ENCODE results near the gene PPP1R27.
"Not testable (repeated sequence)": the region's sequence is repeated elsewhere in the genome, so short reads cannot be mapped to it uniquely, and the experiment has no call there.

Gene PPP1R27

DNA sequence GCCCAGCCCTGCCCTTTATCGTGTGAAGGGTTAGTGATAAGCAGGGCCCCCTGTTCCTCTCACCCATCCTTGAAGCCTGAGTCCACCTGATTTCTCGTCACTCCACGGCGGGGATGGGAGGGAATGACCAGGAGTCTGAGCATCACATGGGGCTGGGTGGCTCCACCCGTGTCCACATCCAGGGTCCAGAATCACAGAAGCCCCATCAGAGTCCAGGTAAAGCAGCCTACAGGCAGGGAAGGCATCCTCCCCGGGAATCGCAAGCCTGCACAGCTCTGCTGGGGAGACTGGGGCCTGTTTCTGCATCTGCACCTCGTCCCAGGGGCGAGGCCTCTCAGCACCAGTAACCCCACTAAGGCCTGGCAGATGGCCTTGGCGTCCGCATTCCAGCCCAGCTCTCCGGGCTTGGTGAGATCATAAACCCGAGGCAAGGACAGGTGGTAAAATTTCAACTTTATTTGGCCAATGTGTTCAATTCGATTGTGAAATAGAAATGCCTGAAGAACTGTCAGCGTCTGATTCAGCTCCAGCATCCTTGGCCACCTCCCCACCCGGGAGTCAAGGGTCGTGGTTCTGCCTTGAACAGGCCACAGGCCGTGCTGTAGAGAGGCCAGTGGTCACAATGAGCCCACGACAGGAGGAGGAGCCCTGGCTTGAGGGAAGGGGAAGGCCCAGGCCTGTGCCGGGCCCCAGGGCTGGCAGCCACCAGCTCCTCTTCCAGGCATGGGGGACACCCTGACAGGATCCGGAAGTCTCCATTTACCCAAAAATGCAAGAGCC is 8.1 kb upstream of the PPP1R27 start:
- no peaks in the 10 kb centered on the region for H3K4me1 ChIP-seq (ENCODE audit: control insufficient read depth, insufficient read depth, low read length)
- no peaks in the 10 kb centered on the region for H3K27me3 ChIP-seq (ENCODE audit: control insufficient read depth, insufficient read depth, low read length)
- H3K36me3 ChIP-seq (ENCODE audit: control insufficient read depth, insufficient read depth, low read length) = peaks cover 28% of the 10 kb centered on the region
- H3K9ac ChIP-seq (ENCODE audit: low read length) = no peak overlapping the region
- no peak overlapping the region for H3K27ac ChIP-seq (ENCODE audit: low read depth, low read length)
- H3K4me3 ChIP-seq (ENCODE audit: low read length) = no peak overlapping the region

DNA sequence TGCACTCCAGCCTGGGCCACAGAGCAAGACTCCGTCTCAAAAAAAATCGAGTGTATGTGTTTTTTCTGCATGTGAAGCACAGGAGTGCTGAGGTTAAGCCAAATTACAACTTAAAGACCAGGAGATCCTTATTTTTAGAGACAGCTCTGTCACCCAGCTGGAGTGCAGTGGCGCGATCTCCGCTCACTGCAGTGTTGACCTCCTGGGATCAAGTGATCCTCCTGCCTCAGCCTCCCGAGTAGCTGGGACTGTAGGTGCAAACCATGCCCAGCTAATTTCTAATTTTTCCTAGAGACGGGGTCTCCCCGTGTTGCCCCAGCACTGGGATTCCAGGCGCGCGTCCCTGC is 7.5 kb upstream of the PPP1R27 start:
- peaks cover 26% of the 10 kb centered on the region for H3K36me3 ChIP-seq (ENCODE audit: control insufficient read depth, insufficient read depth, low read length)
- H3K9ac ChIP-seq (ENCODE audit: low read length) = no peak overlapping the region
- H3K27me3 ChIP-seq (ENCODE audit: control insufficient read depth, insufficient read depth, low read length) = no peaks in the 10 kb centered on the region
- H3K4me3 ChIP-seq (ENCODE audit: low read length) = no peak overlapping the region
- no peaks in the 10 kb centered on the region for H3K4me1 ChIP-seq (ENCODE audit: control insufficient read depth, insufficient read depth, low read length)
- H3K27ac ChIP-seq (ENCODE audit: low read depth, low read length) = no peak overlapping the region

DNA sequence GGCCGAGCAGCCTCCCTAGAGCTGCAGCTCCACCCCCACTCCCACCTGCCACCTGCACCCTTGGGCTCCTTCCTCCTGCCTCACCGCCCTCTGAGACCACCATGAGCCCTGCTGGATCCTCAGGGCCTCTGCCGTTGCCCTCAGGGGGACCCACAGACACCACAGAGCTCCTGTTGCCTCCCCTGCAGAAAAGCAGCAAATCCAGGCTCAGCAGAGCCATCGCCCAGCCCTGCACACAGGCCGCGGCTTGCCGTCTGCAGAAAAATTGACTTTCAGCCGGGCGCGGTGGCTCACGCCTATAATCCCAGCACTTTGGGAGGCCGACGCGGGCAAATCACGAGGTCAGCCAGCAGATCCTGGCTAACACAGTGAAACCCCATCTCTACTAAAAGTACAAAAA is 7.0 kb upstream of the PPP1R27 start:
- Histone ChIP-seq H3K4me3 (ENCODE audit: low read length) (no peak overlapping the region), H3K36me3 (ENCODE audit: control insufficient read depth, insufficient read depth, low read length) (peaks cover 24% of the 10 kb centered on the region), H3K9ac (ENCODE audit: low read length) (no peak overlapping the region), H3K4me1 (ENCODE audit: control insufficient read depth, insufficient read depth, low read length) (no peaks in the 10 kb centered on the region), H3K27me3 (ENCODE audit: control insufficient read depth, insufficient read depth, low read length) (no peaks in the 10 kb centered on the region), H3K27ac (ENCODE audit: low read depth, low read length) (no peak overlapping the region)

DNA sequence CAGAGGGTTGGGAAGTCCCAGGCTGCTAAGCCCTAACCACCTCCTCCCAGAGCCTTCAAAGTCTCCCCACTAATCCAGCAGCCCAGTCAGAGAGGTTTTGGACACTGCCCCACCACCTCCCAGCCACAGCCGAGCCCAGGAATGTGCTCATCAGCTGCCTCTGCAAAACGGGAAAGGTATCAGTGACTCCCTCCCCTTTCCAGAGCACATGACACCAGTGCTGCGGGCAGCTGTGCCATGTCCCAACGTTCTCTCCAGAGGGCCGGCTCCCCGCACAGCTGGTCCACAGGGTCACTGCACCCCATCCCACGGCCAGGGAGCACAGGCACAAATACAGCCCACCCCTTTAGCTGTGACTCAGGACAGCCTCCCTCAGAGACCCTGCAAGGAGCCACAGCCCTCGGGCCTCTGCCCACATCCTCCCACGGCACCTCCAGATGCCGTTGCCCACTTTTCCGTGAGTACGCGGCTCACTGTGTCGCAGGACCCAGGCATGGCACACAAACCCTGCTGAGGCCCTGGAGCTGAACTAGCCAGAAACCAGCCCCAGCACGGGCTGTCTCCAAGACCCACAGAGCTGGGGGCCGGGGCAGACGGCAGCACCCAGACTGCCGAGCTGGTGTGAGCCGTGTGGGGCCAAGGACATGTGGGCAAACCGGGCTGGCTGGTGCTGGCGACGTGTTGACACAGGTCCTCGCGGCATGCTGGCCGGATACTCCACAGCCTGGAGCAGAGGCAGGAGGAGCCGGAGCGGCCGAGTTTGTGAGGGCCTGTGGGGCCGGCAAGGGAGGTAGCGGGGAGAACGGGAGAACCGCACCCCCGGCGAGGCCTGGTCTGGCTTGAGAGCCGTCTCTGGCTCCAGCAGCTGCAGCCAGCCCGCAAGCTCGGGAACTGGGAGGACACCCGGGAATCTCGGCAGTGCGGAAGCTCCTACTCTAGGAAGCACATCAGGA is 6.3 kb upstream of the PPP1R27 start:
- Histone ChIP-seq H3K4me1 (ENCODE audit: control insufficient read depth, insufficient read depth, low read length) (no peaks in the 10 kb centered on the region), H3K4me3 (ENCODE audit: low read length) (no peak overlapping the region), H3K9ac (ENCODE audit: low read length) (no peak overlapping the region), H3K27me3 (ENCODE audit: control insufficient read depth, insufficient read depth, low read length) (no peaks in the 10 kb centered on the region), H3K36me3 (ENCODE audit: control insufficient read depth, insufficient read depth, low read length) (peaks cover 17% of the 10 kb centered on the region), H3K27ac (ENCODE audit: low read depth, low read length) (no peak overlapping the region)

DNA sequence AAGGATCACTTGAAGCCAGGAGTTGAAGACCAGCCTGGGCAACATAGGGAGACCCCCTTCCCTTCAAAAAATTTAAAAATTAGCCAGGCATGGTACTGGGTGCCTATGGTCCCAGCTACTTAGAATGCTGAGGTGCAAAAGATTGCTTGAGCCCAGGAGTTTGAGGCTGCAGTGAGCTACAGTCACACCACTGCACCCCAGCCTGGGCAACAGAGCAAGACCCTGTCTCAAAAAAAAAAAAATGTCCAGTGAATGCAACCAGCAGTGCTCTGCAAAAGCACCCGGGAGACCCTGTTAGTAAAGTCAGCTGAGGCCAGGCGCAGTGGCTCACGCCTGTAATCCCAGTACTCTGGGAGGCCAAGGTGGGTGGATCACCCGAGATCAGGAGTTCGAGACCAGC is 5.2 kb upstream of the PPP1R27 start:
- H3K9ac ChIP-seq (ENCODE audit: low read length); H3K27me3 ChIP-seq (ENCODE audit: control insufficient read depth, insufficient read depth, low read length); H3K4me3 ChIP-seq (ENCODE audit: low read length); H3K27ac ChIP-seq (ENCODE audit: low read depth, low read length); H3K4me1 ChIP-seq (ENCODE audit: control insufficient read depth, insufficient read depth, low read length): not testable (repeated sequence)
- H3K36me3 ChIP-seq (ENCODE audit: control insufficient read depth, insufficient read depth, low read length) = peaks cover 11% of the 10 kb centered on the region

DNA sequence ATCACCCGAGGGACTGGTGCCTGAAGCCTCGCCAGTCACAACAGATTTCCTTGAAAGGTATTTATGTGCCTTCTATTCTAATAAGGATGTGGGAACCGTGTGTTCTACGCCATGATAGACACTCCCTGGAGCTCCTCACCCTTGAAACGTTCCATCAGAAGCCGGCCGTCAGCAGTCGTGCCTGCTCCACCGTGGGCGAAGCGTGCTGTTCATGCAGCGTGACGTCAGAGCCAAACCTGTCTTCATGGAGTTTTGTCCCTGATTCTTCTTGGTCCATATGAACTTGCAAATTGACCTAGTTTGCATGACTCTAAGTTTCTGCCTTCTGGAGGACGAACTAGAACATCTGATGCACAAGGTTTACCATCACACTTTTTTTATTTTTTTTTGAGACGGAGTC is 4.5 kb upstream of the PPP1R27 start:
- Histone ChIP-seq H3K36me3 (ENCODE audit: control insufficient read depth, insufficient read depth, low read length) (peaks cover 5% of the 10 kb centered on the region), H3K27me3 (ENCODE audit: control insufficient read depth, insufficient read depth, low read length) (no peaks in the 10 kb centered on the region), H3K9ac (ENCODE audit: low read length) (no peak overlapping the region), H3K27ac (ENCODE audit: low read depth, low read length) (no peak overlapping the region), H3K4me1 (ENCODE audit: control insufficient read depth, insufficient read depth, low read length) (no peaks in the 10 kb centered on the region), H3K4me3 (ENCODE audit: low read length) (no peak overlapping the region)

DNA sequence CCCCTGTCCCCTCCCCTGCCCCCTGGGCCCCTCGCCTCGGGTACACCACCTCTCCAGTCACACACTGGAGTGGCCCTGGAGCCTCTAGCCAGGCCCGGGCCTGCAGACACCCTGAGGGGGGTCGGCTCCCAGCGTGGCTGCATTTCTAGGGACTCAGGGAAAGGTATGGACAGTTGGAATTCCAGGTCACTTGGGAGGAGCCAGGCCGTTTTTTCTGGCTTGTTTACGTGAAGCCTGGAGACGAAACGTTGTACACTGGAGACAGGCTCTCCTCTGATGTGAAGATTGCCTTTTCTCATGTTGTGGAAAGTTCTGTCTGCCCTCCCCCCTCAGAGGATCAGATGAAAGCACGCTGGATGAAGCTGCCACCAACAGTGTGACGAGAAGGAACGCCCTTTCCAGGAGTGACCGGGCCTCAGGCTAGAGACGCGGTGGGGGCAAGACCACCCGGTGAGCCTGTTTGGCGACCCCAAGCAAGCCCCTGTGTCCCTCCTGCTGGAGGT is 4.0 kb upstream of the PPP1R27 start:
- Histone ChIP-seq H3K27me3 (ENCODE audit: control insufficient read depth, insufficient read depth, low read length) (no peaks in the 10 kb centered on the region), H3K4me1 (ENCODE audit: control insufficient read depth, insufficient read depth, low read length) (no peaks in the 10 kb centered on the region), H3K4me3 (ENCODE audit: low read length) (no peak overlapping the region), H3K36me3 (ENCODE audit: control insufficient read depth, insufficient read depth, low read length) (peaks cover 5% of the 10 kb centered on the region), H3K27ac (ENCODE audit: low read depth, low read length) (no peak overlapping the region), H3K9ac (ENCODE audit: low read length) (no peak overlapping the region)

DNA sequence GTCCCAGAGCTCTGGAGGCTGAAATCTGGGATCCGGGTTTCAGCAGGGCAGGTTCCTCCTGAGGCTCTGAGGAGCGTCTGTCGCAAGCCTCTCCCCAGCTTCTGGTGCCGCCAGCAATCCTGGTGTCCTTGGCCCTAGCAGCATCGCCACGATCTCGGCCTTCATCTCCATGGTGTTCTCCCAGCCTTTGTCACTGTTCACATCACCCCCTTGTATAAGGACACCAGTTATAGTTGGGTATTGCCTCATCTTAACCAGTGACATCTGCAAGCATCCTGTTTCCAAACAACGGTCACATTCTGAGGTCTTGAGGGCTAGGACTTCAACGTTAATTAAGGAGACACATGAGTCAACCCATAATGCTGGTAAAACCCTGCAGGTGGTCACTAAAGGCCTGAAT is 2.8 kb upstream of the PPP1R27 start:
- Histone ChIP-seq H3K27ac (ENCODE audit: low read depth, low read length) (no peak overlapping the region), H3K4me3 (ENCODE audit: low read length) (no peak overlapping the region), H3K9ac (ENCODE audit: low read length) (no peak overlapping the region), H3K36me3 (ENCODE audit: control insufficient read depth, insufficient read depth, low read length) (no peaks in the 10 kb centered on the region), H3K4me1 (ENCODE audit: control insufficient read depth, insufficient read depth, low read length) (no peaks in the 10 kb centered on the region), H3K27me3 (ENCODE audit: control insufficient read depth, insufficient read depth, low read length) (no peaks in the 10 kb centered on the region)

DNA sequence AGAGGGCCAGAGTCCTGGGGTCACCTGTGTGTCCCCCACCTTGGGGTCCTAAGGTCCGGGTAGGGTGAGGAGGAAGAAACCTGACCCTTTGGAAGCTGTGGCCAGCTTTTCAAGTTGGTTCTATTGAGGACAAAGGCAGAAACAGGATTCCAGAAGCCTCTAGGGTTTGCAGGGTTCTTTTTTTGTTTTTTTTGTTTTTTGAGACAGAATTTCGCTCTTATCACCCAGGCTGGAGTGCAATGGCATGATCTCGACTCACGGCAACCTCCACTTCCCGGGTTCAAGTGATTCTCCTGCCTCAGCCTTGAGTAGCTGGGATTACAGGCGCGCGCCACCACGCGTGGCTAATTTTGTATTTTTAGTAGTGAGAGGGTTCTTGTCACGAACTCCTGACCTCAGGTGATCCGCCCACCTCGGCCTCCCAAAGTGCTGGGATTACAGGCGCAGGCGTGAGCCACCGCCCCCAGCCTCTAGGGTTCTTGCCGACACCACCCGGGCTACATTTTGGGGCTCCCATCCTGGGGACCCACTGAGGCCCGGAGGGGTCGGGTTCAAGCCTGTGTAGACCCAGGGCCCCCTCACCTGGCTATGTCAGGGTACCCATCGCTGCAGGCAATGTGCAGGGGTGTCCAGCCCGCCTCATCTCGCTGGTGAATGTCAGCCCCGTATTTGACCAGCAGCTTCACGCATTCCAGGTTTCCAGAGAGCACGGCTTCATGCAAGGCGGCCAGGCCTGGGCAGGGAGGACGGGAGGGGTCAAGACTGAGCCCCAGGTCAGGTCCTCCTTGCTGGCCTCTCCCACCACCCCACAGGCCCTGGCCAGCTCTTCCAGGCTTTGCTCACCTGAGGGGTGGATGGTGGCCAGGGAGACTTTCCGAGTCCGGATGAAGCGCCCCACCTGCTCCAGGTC is 674 bp downstream of the PPP1R27 start:
- H3K4me1 ChIP-seq (ENCODE audit: control insufficient read depth, insufficient read depth, low read length) = peaks cover 7% of the 10 kb centered on the region
- peak overlapping the region; percentile 97 for H3K9ac ChIP-seq (ENCODE audit: low read length)
- H3K27ac ChIP-seq (ENCODE audit: low read depth, low read length) = peak overlapping the region; percentile 91
- no peaks in the 10 kb centered on the region for H3K36me3 ChIP-seq (ENCODE audit: control insufficient read depth, insufficient read depth, low read length)
- no peaks in the 10 kb centered on the region for H3K27me3 ChIP-seq (ENCODE audit: control insufficient read depth, insufficient read depth, low read length)
- H3K4me3 ChIP-seq (ENCODE audit: low read length) = peak overlapping the region; percentile 87

DNA sequence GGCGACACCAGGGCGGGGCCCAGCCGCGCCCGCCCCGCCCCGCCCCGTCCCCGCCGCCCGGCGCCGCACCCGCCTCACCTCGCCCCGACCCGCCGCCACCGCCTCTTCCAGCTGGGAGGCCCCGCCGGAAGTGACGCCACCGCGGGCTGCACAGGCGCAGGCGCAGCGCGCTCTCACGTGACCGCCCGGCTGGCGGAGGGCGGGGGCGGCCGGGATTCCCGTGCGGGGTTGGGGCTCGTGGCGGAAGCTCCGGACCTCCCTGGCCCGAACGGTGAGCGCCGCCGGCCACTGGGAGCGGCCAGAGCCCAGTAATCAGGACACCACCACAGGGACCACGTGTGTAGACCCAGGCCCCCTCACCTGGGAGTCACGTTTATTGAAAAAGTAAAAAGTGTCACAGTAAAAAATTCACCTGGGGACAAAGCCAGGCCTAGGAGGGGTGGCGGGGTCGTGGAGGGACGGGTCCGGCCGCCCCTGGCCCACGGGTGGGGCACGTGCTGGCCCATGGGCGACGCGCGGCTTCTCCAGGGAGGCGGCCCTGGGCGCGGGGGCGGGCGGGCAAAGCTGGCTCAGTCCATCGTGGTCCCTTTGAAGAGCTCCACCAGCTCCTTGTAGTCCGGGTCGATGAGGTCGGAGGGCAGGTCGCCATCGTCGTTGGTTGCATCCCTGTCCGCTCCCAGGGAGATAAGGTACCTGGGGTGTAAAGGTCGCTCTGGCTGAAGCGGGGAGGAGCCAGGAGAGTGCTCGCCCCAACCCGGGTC is 1.5 kb downstream of the PPP1R27 start, which contains the start of gene MCRIP1:
MCRIP1 (minus strand) TSS at position 132 of the 761 bp plus-strand sequence. CDS start 8,785 bp downstream, outside the sequence.
- no peaks in the 10 kb centered on the region for H3K36me3 ChIP-seq (ENCODE audit: control insufficient read depth, insufficient read depth, low read length)
- peak within 1 kb of the TSS; percentile 97 for H3K9ac ChIP-seq (ENCODE audit: low read length)
- no peaks in the 10 kb centered on the region for H3K27me3 ChIP-seq (ENCODE audit: control insufficient read depth, insufficient read depth, low read length)
- H3K4me3 ChIP-seq (ENCODE audit: low read length) = peak within 1 kb of the TSS; percentile 87
- H3K4me1 ChIP-seq (ENCODE audit: control insufficient read depth, insufficient read depth, low read length) = peaks cover 7% of the 10 kb centered on the region
- H3K27ac ChIP-seq (ENCODE audit: low read depth, low read length) = peak within 1 kb of the TSS; percentile 91

DNA sequence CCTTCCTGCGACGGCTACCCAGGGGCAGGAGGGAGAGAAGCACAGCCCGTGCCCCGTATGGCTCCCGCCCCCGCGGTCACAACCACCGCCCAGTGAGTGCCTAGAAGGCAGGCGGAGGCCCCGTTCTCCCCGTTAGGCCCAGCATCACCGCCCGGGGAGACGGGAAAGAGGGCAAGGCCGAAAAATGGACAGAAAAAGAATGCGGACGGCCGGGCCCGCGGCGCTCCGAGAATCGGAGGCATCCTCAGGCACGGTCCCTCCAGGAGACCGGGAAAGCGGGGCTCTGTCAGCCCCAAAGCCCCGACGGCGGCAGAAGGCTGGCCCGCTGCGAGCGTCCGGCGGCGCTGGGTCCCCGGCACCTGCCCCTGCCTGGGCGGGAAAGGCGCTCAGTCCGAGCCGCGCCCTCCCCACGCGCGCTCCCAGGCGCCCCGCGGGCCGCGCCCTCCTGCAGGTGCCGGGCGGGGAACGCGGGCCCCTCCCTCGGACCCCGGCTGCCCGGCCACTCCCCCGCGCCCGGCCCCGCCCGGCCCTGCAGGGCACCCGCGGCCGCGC is 2.2 kb downstream of the PPP1R27 start:
- Histone ChIP-seq H3K4me1 (ENCODE audit: control insufficient read depth, insufficient read depth, low read length) (peaks cover 7% of the 10 kb centered on the region), H3K27ac (ENCODE audit: low read depth, low read length) (peak overlapping the region; percentile 60), H3K36me3 (ENCODE audit: control insufficient read depth, insufficient read depth, low read length) (no peaks in the 10 kb centered on the region), H3K27me3 (ENCODE audit: control insufficient read depth, insufficient read depth, low read length) (no peaks in the 10 kb centered on the region), H3K9ac (ENCODE audit: low read length) (peak overlapping the region; percentile 88), H3K4me3 (ENCODE audit: low read length) (peak overlapping the region; percentile 72)

Data from rectal smooth muscle tissue (tissue), 1 donor.